Stimulated activated CD8-positive, alpha-beta memory T cell treated with anti-CD3 and anti-CD28 coated beads, Interleukin-7, amount 100 ng/mL, for 24 hours (primary cell): Measurements from ENCODE around the gene KIRREL3.

ENCODE experiments used
- DNase-seq: peaks from one replicate; pipeline ENCODE4 v3.0.0-alpha.2; 2020; ENCODE audit warnings: low read depth

KIRREL3 gene

GRCh38 chr11:127000291-127000968 lies at the start of gene KIRREL3:
KIRREL3 (minus strand) TSS chr11:127000770.
- no peak for DNase-seq

DNA sequence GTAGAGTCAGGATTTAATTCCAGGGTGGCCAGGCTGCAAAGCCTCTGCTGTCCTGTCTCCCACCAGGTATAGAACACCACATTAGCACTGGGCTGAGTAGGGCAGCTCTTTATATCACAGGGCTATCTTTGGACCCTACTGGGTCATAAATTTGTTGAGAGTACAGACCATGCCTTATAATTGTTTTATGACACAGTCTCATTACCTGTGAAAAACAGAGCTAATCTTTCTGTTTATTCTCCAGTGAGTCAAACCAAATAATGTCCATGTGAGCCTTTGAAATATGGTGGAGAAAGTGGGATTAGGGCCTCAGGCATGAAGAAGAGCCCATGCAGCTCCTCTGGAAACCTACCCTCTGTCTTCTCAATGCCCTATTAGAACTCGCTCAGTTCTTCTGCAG lies 49.6 kb upstream of the KIRREL3 start:
- DNase-seq = no peak

GRCh38 chr11:127049486-127049885 lies 48.9 kb upstream of the KIRREL3 start:
- DNase-seq = no peak

GRCh38 chr11:127044535-127044934 lies 44.0 kb upstream of the KIRREL3 start:
- DNase-seq = no peak

- DNase-seq = no peak
Measured at GRCh38 chr11:127042445-127042844, 41.9 kb upstream of the KIRREL3 start.

DNA sequence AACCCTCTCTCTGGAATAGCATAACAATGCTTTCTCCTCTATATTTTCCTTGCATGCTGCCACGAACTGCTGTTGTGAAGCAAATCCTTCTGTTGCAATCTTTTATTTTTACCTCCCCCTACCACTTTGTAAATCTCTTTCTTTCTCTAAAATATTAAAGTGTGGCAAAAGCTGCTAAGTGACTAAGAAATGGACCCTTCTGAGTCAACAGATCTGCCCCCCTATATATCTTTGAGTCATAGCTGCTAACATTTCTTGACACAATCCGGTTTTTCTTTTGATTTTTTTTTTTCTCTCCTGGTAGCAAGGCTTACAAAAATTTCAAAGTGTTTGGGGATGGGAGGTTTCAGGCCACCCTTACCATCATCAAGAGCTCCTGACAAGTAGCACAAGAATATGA lies 39.0 kb upstream of the KIRREL3 start:
- no peak for DNase-seq

- DNase-seq = no peak
Measured at GRCh38 chr11:127037596-127037995, 37.0 kb upstream of the KIRREL3 start.

DNA sequence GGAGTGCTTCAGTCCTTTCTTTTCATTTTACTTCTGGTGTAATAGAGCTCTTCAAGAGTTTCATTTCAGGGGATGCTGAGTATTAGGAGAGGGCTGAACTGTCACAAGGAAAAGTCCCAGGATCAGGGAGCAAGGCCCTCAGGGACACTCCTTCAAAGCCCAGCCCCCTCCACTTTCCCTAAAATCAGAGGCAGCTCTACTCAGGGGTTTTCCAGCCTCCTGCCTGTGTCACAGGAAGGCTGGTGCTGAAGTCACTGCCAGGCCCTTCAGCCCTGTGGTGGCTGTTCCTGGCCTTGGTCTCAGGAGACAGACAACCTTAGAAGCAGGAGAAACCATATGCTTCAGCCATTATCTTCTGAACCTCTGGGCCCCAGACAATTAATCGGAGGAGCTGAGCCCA lies 36.4 kb upstream of the KIRREL3 start:
- DNase-seq = no peak

- no peak for DNase-seq
Measured at GRCh38 chr11:127035824-127036223, 35.3 kb upstream of the KIRREL3 start.

DNA sequence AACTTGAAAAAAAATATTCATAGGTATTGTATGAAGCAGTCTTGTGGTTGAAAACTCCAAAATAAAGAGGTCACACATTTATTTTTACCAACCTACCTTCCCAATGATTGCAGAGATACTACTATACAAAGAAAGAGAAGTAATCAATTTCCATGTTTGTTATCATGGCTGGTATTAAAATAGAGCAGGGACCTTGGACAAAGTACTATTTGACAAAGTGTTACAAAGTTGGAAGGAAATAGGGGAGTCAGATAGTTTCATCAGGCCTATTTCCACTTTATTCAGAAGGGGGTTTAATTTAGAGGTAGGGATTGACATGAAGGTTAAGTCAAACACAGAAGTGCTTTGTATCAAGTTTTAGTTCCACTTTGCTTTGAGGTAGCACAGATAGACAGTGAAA lies 34.4 kb upstream of the KIRREL3 start:
- no peak for DNase-seq

DNA sequence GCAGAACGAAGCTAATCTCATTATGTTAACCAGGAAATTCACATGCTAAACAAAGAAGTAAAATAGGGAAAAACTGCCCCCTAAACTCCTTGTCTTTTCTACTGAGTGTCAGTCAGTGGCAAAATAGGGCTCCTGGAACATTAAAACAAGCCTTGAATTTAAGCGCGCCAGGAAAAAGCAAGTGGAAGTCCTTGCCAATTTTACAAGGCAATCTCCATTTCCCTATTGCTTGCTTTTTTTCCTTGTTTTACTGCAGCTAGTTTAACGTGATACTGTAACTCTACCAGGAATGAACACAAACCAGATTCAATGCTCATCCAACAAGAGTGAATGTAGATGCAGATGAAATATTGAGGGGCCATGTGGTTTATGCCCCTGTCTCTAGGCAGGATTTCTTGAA lies 28.1 kb upstream of the KIRREL3 start:
- DNase-seq = no peak

- no peak for DNase-seq
Measured at GRCh38 chr11:127027789-127028188, 27.2 kb upstream of the KIRREL3 start.

DNA sequence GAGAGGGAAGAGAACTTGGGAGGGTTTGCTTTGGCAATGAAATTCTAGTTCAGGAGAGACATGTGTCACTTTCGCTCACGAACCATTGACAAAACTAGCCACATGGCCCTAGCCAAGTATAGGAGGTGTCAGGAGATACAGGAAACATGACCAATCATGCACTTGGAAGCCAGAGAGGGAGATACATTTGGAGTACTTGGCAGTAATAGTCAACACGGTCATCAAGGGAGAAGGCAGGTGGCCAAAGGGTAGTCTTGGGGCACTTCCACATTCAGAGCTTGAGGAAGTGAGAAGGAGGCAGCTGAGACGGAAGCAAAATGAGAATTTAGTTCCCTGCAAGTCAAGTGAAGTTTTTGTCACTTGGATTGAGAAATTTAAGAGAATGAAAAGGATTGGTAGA lies 26.4 kb upstream of the KIRREL3 start:
- no peak for DNase-seq

DNA sequence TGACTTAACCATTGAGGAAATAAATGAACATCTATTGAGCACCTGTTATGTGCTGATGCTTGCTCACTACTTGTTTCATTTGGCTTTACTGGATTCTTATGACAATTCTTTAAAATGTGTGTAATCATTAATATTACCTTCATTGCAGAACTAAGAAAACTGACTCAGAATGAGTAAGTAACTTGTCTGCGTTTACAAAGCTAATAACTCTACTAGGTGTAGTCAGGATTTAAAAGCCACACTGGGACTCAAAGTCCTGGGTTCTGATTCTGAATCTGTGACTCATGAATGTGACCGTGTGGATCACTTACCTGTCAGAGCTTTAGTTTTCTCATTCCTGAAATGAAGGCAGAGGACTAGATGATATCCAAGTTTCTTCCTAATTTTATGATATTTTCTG lies 23.4 kb upstream of the KIRREL3 start:
- DNase-seq = no peak

GRCh38 chr11:127018683-127019279 lies 18.2 kb upstream of the KIRREL3 start:
- DNase-seq = no peak

DNA sequence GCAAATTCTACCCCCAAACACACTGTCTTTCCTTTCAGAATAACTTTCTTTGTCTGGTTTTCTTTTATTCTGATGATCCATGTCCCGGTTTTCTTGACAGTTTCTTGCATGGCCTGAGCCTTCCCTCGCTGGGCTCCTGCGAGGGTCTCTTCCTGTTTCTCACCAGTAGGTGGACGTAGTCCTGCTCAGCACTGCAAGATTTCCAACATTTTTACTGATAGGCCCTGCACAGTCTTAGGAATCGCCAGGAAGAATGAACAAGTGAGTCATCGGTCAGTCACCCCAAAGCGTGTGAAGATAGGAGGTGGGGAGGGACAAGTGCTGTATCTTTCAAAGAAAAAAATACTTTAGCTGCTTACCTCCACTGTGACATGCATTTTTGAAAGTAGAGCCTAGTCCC lies 16.9 kb upstream of the KIRREL3 start:
- DNase-seq = no peak

DNA sequence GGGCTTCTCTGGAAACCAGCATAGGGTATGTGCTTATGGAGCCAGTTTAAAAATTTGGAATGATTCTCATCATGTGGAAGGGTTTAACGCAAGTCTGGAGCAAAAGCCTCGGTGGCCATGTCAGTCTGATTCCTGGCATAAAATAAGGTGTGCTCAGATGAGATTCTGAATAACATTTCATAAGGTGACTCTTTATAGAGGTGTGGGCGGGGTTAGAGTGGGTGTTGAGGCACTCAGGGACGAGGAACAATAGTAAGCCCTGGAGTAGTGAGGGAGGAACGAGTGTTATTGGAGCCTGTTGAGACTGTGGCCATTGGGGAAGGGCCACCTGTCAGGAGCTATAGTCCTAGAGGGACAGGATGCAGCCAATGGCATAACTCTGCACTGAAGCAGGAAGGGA lies 13.0 kb upstream of the KIRREL3 start:
- DNase-seq = no peak

- no peak for DNase-seq
Measured at GRCh38 chr11:127006311-127006710, 5.7 kb upstream of the KIRREL3 start.

DNA sequence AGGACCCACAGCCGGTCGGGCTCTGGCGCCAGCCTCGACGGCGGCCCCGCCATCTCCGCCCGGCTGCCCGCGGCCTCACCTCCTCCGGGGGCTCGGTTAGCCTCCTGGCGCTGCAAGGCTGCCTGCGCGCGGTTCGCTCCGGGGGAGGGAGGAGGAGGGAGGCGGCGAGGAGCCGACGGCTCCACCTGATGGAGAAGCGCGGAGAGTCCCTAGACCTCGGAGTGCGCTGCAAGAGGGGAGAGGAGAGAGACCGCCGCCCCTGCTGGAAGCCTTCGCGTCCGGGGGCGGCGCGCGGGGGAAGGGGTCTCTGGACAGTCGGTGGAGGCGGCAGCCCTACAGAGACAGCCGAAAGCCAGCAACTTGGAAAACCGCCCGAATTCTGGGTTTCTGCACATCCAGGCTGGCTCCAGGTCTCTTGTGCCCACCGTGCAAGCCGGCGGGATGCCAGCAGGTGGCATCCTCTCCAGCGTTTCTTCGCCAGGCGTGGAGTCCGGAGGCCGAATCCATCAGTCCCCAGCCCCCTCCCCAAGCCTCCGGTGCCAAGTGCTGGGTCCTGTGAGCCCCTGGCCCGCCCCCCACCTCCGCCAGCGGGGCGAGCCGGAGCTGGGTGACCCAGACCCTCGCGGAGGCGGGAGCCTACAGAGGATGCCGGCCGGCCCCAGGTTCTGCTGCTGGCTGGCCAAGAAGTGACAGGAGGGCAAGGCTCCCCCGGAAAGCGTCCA lies 2.9 kb upstream of the KIRREL3 start:
- DNase-seq = no peak

- DNase-seq = no peak
Measured at GRCh38 chr11:127002669-127003259, 2.2 kb upstream of the KIRREL3 start.

DNA sequence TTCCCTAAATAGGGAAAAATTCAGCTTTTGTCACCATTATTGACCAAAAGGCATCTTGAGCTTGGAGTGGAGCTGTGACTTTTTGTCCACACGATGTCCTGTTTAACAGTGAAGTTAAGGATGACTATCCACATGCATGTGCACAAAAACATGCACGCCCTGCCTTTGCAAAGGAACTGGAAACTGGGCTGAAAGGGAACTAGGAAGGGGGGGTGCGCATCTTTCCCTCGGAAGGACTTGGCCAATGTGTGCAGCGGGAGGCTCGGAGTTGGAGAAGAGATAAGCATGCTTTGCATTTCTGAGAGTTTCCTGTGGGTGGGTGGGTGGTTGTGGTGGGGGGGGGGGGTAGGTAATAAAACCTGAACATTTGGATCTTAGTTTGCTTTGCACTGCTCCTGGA lies 411 bp upstream of the KIRREL3 start:
- no peak for DNase-seq

GRCh38 chr11:126999366-126999765 lies 1.2 kb downstream of the KIRREL3 start:
- no peak for DNase-seq

GRCh38 chr11:126997641-126998040 lies 2.9 kb downstream of the KIRREL3 start:
- no peak for DNase-seq
